GM03348 (cell line): Measurements from ENCODE around the gene CALML4.
"Not testable (repeated sequence)": the region's sequence is repeated elsewhere in the genome, so short reads cannot be mapped to it uniquely, and the experiment has no call there.

Source experiments
- DNase-seq: peaks from one replicate; pipeline ENCODE4 v3.0.0; 2012; ENCODE audit warnings: low spot score

Gene CALML4

DNA sequence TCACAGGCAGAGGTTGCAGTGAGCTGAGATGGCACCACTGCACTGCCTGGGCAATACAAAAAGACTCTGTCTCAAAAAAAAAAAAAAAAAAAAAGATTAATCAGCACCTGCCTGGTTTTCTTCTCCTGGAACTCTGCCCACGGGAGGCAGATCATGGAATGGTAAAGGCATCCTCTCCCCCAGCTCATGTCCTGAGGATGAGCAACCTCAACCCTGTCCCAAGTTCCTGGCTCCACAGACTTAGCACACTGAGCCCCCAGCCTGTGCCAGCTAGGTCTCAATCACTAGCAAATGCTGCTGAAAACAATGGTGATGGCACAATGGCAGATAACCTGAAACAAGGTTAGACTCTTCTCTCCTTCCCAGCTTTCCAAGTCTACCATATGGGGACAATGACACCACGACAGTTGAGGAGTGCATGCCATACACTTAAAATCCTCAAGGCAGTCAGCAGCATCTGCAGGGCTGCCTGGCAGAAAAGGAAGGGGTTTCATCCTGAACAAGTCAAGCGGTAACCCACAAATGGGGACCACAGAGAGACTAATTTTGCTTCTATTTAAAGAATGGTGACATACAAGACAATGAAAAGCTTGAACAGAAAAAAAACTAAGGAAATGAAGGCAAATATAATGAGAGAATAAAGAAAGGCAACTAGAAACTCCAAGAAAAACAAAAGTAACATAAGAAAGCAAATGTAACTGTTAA is 19.6 kb upstream of the CALML4 start:
- DNase-seq = peak; percentile 1

DNA sequence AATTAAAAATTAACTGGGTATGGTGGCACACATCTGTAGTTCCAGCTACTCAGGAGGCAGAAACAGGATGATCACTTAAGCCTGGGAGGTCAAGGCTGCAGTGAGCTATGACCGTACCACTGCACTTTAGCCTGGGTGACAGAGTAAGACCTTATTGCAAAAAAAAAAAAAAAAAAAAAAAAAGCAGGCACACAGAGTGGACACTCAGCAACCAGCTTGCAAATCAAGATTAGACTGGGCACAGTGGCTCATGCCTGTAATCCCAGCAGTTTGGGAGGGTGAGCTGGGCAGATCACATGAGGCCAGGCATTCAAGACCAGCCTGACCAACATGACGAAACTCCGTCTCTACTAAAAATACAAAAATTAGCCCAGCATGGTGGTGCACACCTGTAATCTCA is 19.0 kb upstream of the CALML4 start:
- no peak for DNase-seq

DNA sequence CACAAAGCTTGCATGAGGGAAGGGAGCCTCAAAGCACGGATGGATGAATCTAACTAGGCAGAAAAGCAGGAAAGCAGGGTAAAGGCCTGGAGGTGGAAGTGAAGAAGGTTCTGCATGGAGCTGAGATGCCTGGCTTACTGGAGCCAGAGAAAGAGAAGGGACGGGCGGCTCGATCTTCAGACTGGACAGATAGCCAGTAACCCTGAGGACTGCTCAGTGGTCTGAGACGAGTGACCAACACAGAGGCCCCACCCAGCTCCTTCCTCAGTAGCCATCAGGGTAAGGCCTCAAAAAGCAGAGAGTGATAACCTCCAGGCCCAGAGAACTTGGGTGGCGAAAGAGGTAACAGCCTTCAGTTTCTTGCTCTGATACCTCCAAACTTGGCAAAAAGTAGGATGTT is 18.0 kb upstream of the CALML4 start:
- DNase-seq = peak; percentile 1

DNA sequence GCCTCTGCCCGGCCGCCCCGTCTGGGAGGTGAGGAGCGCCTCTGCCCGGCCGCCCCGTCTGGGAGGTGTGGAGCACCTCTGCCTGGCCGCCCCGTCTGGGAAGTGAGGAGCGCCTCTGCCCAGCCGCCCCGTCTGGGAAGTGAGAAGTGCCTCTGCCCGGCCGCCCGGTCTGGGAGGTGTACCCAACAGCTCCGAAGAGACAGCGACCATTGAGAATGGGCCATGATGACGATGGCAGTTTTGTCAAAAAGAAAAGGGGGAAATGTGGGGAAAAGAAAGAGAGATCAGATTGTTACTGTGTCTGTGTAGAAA is 17.3 kb upstream of the CALML4 start:
- DNase-seq = not testable (repeated sequence)

DNA sequence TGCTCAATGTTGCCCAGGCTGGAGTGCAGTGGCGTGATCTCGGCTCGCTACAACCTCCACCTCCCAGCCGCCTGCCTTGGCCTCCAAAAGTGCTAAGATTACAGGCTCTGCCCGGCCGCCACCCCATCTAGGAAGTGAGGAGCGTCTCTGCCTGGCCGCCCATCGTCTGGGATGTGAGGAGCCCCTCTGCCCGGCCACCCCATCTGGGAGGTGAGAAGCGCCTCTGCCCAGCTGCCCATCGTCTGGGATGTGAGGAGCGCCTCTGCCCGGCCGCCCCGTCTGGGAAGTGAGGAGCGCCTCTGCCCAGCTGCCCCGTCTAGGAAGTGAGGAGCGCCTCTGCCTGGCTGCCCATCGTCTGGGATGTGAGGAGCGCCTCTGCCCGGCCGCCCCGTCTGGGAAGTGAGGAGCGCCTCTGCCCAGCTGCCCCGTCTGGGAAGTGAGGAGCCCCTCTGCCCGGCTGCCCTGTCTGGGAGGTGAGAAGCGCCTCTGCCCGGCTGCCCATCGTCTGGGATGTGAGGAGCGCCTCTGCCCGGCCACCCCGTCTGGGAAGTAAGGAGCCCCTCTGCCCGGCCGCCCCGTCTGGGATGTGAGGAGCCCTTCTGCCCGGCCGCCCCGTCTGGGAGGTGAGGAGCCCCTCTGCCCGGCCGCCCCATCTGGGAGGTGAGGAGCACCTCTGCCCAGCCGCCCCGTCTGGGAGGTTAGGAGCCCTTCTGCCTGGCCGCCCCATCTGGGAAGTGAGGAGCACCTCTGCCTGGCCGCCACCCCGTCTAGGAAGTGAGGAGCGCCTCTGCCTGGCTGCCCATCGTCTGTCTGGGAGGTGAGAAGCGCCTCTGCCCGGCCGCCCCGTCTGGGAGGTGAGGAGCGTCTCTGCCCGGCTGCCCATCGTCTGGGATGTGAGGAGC is 16.6 kb upstream of the CALML4 start:
- not testable (repeated sequence) for DNase-seq

DNA sequence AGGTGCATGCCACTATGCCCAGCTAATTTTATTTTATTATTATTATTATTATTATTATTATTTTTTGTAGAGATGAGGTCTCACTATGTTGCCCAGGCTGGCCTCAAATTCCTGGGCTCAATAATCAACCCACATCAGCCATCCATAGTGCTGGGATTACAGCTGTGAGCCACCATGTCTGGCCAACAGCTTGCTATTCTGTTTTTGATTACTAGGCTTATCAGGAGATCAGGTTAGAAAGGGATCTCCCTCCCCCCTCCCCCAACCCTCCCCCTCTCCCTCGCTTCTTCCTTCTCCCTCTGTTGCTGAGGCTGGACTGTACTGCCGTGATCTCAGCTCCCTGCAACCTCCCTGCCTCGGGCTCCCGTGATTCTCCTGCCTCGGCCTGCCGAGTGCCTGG is 15.8 kb upstream of the CALML4 start:
- DNase-seq = no peak

DNA sequence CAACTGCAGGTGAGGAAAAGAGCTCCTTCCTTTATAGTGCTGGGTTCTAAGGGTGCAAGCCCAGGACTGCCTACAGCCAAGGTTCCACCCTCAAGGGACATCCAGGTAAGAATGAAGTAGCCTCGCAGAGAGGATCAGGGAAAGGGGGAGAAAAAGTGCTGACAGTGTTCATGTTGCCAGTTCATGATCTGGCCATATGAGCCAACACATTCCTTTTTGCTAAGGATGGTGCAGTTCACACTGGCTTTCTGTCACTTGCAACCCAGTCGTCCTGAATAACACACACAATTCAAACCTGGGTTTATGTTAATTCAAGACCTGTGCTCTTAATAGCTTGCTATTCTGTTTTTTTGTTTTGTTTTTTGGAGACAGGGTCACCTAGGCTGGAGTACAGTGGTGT is 15.4 kb upstream of the CALML4 start:
- DNase-seq = no peak

DNA sequence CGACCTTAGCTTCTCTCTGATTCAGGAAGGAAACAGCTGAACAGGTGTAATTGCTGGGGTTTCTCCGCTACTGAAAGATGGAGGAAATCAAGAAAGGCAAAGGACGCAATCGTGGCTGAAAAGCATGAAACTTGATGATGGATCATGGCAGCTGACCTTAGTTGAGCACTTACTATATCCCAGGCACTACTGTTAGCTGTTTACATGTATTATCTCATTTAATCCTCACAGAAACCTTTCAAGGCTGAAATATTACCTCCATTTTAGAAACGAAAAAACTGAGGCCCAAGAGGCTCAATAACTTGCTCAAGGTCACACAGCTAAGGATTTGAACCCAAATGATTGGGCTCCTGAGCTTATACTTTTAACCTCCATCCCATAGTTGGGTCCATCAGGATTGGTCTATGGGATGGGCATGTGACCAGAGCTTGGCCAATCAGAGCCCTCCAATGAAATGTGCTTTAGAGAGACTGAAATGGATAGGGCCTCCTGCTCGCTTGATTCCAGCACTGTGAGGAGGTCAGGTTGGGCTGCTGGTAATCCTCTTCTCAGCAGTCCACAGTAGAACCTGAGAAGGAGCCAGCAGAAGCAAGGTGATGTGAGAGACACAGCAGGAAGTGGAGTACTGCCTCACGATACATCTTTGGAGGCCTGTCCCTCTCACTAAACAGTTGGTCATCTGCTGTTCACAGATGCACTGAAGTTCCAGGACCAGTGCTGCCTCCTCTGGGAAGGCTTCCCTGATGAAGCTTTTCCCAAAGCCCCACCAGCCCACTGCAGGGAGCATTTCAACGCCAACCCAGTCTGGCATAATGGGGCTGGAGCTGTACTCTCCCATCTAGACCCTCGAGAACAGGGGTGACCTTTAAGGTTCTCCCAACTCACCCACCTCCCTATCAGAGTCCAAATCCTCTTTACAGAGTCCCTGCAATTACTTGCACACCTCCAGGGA is 14.0 kb upstream of the CALML4 start:
- DNase-seq = no peak

DNA sequence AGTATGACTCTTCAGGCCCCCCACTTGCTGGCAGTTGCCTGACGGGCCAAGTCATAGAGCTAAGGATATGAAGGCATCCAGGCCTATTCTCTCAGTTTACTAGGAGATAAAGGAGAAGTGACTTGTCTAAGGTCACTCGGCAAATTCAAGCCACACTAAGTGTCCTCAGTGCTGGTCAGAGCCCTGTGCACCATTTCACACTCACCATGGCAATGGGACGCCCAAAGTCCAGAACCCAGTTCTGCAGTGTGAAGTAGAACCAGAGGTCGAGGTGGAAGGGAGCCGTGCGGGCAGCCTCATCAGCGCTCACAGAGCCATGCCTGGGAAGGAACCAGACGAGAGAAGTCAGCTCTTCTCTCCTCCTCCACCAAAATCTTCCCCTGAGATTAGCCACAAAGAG is 13.2 kb upstream of the CALML4 start:
- DNase-seq = no peak

DNA sequence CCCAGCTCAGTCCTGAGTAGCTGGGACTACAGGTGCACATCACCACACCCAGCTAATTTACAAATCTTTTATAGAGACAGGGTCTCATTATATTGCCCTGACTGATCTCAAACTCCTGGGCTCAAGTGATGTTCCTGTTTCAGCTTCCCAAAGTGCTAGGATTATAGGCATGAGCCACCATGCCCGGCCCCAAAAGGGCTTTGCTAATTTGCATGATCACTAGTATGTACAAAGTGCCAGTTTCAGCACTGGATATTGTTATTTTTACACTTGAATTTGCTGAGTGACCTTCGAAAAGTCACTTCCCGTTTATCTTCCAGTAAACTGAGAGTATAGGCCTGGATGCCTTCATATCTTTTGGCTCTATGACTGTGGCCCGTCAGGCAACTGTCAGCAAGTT is 12.2 kb upstream of the CALML4 start:
- DNase-seq = no peak

DNA sequence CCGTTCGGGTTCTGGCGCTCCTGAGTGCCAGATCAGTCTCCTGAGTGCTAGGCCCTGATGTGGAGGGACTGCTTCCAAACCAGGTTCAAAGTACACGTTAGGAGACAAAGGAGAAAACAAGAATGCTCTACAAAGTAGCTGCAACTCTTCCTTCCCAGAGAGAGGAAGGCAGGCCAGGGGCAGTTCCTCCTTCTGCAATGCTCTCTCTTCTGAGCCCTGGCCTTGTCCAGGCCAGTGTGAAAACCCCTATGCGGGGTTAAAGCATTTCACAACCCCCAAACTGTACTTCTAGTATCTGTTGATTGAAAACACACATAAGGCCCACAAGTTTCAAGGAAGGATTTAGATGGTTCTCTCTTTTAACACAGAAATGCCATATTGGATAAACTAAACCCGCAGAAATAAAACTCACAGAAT is 9.7 kb upstream of the CALML4 start:
- DNase-seq = no peak

DNA sequence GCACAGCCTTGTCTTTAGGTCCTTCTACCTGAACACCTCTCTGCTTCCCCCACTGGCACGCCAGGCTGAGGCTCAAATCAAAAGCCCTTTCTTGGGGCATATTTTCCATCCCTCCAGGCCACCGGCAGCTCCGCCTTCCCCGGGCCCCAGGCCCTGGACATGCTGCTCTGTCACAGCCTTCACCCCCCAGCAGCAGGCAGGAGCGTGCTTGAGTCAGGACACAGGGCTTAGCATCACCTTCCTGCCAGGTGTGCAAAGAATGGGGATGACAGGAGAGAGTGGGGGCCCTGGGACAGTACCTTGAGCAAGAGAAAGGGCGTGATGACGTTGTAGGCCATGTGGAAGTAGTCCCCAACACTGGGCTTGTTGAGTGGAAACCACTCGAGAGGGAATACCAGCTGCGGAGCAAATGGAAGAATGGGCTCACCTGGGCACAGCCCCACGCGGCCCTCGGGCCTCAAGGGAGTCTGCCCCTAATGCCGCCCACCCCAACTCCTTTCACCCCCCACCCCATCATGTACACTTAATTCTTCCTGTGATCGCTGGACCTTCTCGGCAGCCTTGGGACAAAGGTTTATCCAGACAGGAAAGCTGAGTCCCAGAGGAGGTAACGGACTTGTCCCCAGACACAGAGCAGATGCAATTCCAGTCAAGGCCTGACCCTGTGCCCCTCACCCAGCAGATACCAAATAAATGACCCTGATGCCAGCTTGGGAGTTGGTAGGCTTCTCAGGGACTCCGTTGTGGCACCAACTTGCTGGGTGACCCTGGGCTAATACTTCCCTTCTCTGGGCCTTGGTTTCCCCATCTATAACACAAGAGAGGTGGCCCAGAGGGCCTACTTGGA is 9.1 kb upstream of the CALML4 start:
- DNase-seq = no peak

DNA sequence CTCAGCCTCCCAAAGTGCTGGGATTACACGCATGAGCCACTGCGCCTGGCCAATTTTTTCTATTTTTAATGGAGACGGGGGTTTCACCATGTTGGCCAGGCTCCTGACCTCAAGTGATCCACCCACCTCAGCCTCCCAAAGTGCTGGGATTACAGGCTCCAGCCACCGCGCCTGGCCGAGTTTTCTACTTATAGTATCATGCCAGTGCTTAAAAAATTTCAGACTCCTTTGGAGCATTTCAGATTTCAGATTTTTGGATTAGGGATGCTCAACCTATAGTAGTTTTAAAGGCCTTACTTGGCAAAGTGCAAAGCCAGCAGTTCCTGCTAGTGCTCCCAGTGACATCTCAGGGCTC is 8.3 kb upstream of the CALML4 start:
- DNase-seq = not testable (repeated sequence)

DNA sequence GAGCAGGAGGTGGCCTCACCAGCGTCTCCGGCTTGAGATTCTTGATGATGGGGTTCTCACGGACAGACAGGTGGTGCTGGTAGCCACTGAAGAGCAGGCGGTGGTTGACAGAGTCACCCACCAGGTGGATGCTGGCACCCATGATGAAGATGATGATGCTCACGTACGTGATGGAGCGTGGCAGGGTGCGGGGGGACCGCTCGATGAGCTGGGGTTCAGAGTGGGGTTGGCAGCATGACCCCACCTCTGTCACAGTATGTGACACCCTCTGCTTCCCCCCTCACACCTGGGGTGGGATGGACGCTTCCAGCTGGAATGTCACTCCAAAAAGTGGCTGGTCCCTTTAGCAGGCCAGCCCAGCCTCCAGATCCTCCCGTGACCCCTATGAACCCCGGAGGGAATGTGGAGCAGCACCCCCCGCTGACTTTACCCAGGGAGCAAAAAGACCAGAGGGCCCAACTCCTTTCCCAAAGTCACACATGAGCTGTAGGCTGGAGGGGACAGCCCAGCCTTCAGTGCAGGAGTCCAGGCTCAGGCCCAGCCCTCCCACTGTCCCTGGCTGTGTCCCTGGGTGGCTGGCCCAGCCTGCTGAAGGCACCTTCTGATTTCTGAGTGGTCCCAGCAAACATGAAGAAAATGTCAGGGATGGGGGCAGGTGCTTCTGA is 6.7 kb upstream of the CALML4 start:
- DNase-seq = no peak

DNA sequence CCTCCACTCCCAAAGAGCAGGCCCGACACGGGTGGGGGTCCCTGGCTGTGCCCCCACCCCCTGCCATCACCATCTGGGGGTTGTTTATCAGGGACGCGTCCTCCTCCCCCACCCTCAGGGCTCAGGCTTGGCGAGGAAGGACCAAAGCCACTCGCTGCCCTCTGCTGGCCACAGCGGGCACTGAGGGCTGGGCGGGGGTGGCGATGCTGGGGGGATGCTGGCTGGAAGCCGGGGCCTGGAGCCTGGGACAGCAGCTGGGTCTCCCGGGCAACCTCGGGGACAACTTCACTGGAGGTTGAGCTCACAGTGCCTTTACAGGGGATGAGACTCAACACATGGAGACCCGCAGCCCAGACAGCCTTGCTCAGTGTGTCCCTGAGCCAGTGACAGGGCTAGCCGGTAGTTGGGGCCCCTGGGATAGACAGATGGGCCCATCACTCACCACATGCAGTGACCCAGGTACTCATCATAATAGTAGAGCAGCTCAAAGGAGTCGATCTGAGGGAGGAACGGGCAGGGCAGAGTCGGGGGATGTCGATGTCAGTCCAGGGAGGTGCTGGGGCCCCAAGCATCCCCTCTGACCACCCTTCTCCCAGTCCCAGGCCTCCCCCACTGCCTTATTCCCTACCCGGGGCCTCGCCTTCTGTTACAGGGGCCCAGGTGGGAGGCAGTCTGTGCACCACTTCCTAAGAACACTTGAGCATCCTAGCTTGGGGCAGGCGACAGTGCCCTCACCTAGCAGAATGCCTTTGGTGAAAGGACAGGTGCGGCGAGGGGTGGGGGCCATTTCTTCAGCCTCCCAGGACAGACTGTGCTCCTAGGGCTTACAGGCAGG is 5.9 kb upstream of the CALML4 start:
- DNase-seq = peak; percentile 92

DNA sequence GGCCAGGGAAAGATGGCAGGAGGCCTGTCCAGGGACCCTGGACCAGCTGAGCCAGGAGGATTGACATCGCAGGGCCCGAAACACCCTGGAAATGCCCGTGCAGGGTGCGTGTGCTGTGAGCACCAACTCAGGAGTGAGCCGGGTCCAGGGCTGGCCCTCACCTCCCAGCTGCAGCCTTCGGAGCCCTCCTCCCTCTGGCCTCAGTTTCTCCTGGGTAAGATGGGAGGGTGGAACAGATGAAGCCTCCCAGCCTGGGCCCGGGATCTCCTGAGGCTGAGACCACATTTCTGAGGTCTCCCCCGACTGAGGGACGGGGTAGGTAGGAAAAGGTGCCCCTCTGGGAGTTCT is 5.3 kb upstream of the CALML4 start:
- DNase-seq = no peak

DNA sequence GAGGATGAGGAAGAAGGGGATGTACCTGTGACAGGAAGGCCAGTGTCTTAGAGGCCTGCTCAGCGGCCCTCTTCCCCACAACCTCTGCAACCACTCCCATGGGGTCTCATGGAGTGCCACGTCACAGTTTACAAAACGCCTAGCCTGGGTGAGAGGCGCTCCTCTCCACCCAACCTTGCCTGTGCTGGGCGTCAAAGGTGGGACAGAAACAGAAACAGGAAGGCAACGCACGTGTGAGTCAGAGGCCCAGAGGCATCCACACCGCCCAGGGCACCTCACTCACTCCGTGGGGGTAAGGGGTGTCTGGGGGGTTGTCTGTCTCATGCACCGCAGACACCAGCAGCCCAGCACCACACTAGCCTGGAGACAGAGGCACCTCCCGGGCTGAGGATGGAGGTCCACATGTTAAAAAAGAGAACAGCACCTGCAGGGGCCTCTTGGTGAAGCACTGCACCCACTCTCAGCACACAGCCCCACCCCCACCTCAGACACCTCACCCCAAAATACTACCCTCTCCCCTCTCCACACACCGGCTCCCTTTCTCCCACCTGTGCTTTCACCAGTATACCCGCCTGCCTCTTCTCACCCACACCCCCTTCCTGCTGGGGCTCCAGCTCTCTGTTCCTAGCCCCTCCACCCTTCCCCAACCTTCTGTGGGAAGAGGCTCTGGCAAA is 4.7 kb upstream of the CALML4 start:
- no peak for DNase-seq

DNA sequence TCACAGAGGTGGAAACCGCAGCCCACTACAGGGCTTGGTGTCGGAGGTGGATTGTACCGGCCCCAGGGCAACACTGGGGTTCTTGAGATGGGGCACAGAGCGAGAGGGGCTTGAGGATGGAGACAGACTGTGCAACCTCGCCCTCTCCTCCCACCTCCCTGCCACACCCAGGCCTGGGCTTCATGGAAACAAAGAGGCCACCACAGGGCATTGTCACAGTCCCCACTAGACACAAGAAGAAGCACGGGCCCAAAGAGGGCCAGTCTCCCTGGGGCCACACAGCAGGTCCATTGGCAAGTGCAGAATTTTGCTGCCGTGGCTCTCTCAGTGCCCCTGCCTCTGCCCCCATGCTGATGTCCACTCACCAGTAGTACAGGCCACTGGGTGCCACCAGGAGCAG is 4.1 kb upstream of the CALML4 start:
- DNase-seq = no peak

DNA sequence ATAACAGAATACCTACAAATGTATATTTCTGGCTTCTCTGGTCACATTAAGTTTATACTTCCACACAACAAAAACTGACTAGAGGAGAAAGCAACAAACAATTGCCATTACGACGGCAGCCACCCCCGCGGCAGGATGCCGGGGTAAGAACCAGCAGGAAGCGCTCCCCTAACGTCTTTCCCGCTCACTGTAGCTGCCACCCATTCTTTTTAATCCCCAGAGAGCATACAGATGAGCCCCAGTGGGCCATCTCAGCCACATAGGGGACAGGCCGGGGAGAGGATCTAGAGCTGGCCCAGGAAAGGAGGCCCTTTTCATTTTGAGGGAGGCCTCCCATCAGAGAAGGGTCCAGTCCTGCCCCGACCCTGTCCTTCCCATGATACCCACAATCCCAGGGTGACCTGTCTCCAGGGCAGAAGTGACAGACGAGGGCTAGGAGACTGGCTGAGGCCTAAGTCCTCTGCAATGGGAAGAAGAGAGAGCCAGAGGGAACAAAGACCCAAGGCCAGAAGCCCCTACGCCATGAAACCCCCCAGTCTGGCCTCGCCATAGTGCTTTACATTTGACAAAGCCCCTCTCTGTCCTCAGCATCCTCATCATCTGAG is 3.6 kb upstream of the CALML4 start:
- no peak for DNase-seq
